Fibroblast of skin of scalp (primary cell): Measurements from ENCODE around the gene INO80D.
"Not testable (repeated sequence)": the region's sequence is repeated elsewhere in the genome, so short reads cannot be mapped to it uniquely, and the experiment has no call there.

ENCODE experiments used
- DNase-seq: peaks from one replicate; pipeline ENCODE4 v3.0.0-alpha.2; 2013

Gene INO80D

GRCh38 chr2:206083602-206084438, 2.2 kb downstream of the INO80D start:
- DNase-seq: no peak

- no peak for DNase-seq
These were observed 3.6 kb downstream of the INO80D start for GRCh38 chr2:206082298-206082843.

GRCh38 chr2:206080927-206081326, 5.0 kb downstream of the INO80D start:
- DNase-seq: no peak

GRCh38 chr2:206079699-206080465, 6.1 kb downstream of the INO80D start:
- no peak for DNase-seq

GRCh38 chr2:206077879-206078278, 8.1 kb downstream of the INO80D start:
- not testable (repeated sequence) for DNase-seq

- DNase-seq: no peak
These were observed 10.9 kb downstream of the INO80D start for GRCh38 chr2:206075113-206075512.

GRCh38 chr2:206071807-206072206, 14.2 kb downstream of the INO80D start:
- no peak for DNase-seq

- DNase-seq: no peak
These were observed 16.6 kb downstream of the INO80D start for GRCh38 chr2:206069417-206069816.

- no peak for DNase-seq
These were observed 17.8 kb downstream of the INO80D start for GRCh38 chr2:206068207-206068606.

- DNase-seq: no peak
These were observed 21.9 kb downstream of the INO80D start for GRCh38 chr2:206064077-206064476.

- no peak for DNase-seq
These were observed 22.3 kb downstream of the INO80D start for GRCh38 chr2:206063635-206064034.

GRCh38 chr2:206062724-206063123, 23.2 kb downstream of the INO80D start:
- no peak for DNase-seq

- DNase-seq: no peak
These were observed 29.7 kb downstream of the INO80D start for GRCh38 chr2:206056286-206056685.

- no peak for DNase-seq
These were observed 31.0 kb downstream of the INO80D start for GRCh38 chr2:206054952-206055351.

- no peak for DNase-seq
These were observed 34.1 kb downstream of the INO80D start for GRCh38 chr2:206051912-206052311.

- DNase-seq: no peak
These were observed 36.6 kb downstream of the INO80D start for GRCh38 chr2:206049392-206049791.

- peak; percentile 13 for DNase-seq
These were observed 40.7 kb downstream of the INO80D start for GRCh38 chr2:206045251-206045650.

- DNase-seq: no peak
These were observed 45.4 kb downstream of the INO80D start for GRCh38 chr2:206040525-206040924.

- DNase-seq: not testable (repeated sequence)
These were observed 50.6 kb downstream of the INO80D start for GRCh38 chr2:206035393-206035792.

GRCh38 chr2:206033452-206033851, 52.5 kb downstream of the INO80D start:
- DNase-seq: not testable (repeated sequence)

- no peak for DNase-seq
These were observed 53.9 kb downstream of the INO80D start for GRCh38 chr2:206031950-206032567.

GRCh38 chr2:206031162-206031784, 54.7 kb downstream of the INO80D start:
- DNase-seq: peak; percentile 4

GRCh38 chr2:206028101-206028500, 57.9 kb downstream of the INO80D start:
- DNase-seq: no peak
